ENCODE results near the gene C3orf18.

C3orf18 gene

GRCh38 chr3:50609763-50610085 is 42.2 kb upstream of the C3orf18 start:
- Histone ChIP-seq H3K4me3 (ENCODE audit: low read depth, low read length) (no peak overlapping the region), H3K9me3 (ENCODE audit: control insufficient read depth, insufficient read depth, low read length) (no peaks in the 10 kb centered on the region), H3K27ac (ENCODE audit: low read depth, low read length) (no peak overlapping the region), H3K36me3 (ENCODE audit: control insufficient read depth, insufficient read depth, low read length) (no peaks in the 10 kb centered on the region), H3K4me1 (ENCODE audit: control insufficient read depth, insufficient read depth, low read length) (peaks cover 4% of the 10 kb centered on the region; the same call in 1 of the 2 replicates), H3K9ac (ENCODE audit: low read depth, low read length) (no peak overlapping the region), H3K27me3 (ENCODE audit: control insufficient read depth, insufficient read depth, low read length) (peaks cover 36% of the 10 kb centered on the region)

GRCh38 chr3:50609071-50609762 is 41.7 kb upstream of the C3orf18 start:
- Histone ChIP-seq H3K9me3 (ENCODE audit: control insufficient read depth, insufficient read depth, low read length) (no peaks in the 10 kb centered on the region), H3K4me1 (ENCODE audit: control insufficient read depth, insufficient read depth, low read length) (peaks cover 4% of the 10 kb centered on the region; the same call in 1 of the 2 replicates), H3K27ac (ENCODE audit: low read depth, low read length) (no peak overlapping the region), H3K9ac (ENCODE audit: low read depth, low read length) (no peak overlapping the region), H3K36me3 (ENCODE audit: control insufficient read depth, insufficient read depth, low read length) (no peaks in the 10 kb centered on the region), H3K4me3 (ENCODE audit: low read depth, low read length) (no peak overlapping the region), H3K27me3 (ENCODE audit: control insufficient read depth, insufficient read depth, low read length) (peaks cover 36% of the 10 kb centered on the region)

- no peak overlapping the region for H3K27ac ChIP-seq (ENCODE audit: low read depth, low read length)
- H3K36me3 ChIP-seq (ENCODE audit: control insufficient read depth, insufficient read depth, low read length) = no peaks in the 10 kb centered on the region
Measured at GRCh38 chr3:50608278-50608677, 40.7 kb upstream of the C3orf18 start.

GRCh38 chr3:50607271-50608091 is 39.9 kb upstream of the C3orf18 start:
- Histone ChIP-seq H3K9ac (ENCODE audit: low read depth, low read length) (no peak overlapping the region), H3K4me3 (ENCODE audit: low read depth, low read length) (no peak overlapping the region), H3K27me3 (ENCODE audit: control insufficient read depth, insufficient read depth, low read length) (peaks cover 20% of the 10 kb centered on the region), H3K36me3 (ENCODE audit: control insufficient read depth, insufficient read depth, low read length) (no peaks in the 10 kb centered on the region), H3K9me3 (ENCODE audit: control insufficient read depth, insufficient read depth, low read length) (no peaks in the 10 kb centered on the region), H3K4me1 (ENCODE audit: control insufficient read depth, insufficient read depth, low read length) (peaks cover 4% of the 10 kb centered on the region; the same call in 1 of the 2 replicates), H3K27ac (ENCODE audit: low read depth, low read length) (no peak overlapping the region)

More at GRCh38 chr3:50608278-50608677, 40.7 kb upstream of the C3orf18 start:
- H3K27me3 ChIP-seq (ENCODE audit: control insufficient read depth, insufficient read depth, low read length) = peaks cover 28% of the 10 kb centered on the region
- no peaks in the 10 kb centered on the region for H3K9me3 ChIP-seq (ENCODE audit: control insufficient read depth, insufficient read depth, low read length)
- H3K9ac ChIP-seq (ENCODE audit: low read depth, low read length) = no peak overlapping the region
- no peak overlapping the region for H3K4me3 ChIP-seq (ENCODE audit: low read depth, low read length)
- peaks cover 4% of the 10 kb centered on the region; the same call in 1 of the 2 replicates for H3K4me1 ChIP-seq (ENCODE audit: control insufficient read depth, insufficient read depth, low read length)

- H3K4me3 ChIP-seq (ENCODE audit: low read depth, low read length) = no peak overlapping the region
- no peak overlapping the region for H3K27ac ChIP-seq (ENCODE audit: low read depth, low read length)
- H3K4me1 ChIP-seq (ENCODE audit: control insufficient read depth, insufficient read depth, low read length) = peaks cover 4% of the 10 kb centered on the region; the same call in 1 of the 2 replicates
- no peak overlapping the region for H3K9ac ChIP-seq (ENCODE audit: low read depth, low read length)
- no peaks in the 10 kb centered on the region for H3K36me3 ChIP-seq (ENCODE audit: control insufficient read depth, insufficient read depth, low read length)
- H3K9me3 ChIP-seq (ENCODE audit: control insufficient read depth, insufficient read depth, low read length) = no peaks in the 10 kb centered on the region
- peaks cover 15% of the 10 kb centered on the region for H3K27me3 ChIP-seq (ENCODE audit: control insufficient read depth, insufficient read depth, low read length)
Measured at GRCh38 chr3:50606596-50606995, 39.0 kb upstream of the C3orf18 start.

- H3K36me3 ChIP-seq (ENCODE audit: control insufficient read depth, insufficient read depth, low read length) = no peaks in the 10 kb centered on the region
- peaks cover under 1% of the 10 kb centered on the region; the same call in 1 of the 2 replicates for H3K4me1 ChIP-seq (ENCODE audit: control insufficient read depth, insufficient read depth, low read length)
- H3K4me3 ChIP-seq (ENCODE audit: low read depth, low read length) = no peak overlapping the region
- no peak overlapping the region for H3K27ac ChIP-seq (ENCODE audit: low read depth, low read length)
- no peak overlapping the region for H3K9ac ChIP-seq (ENCODE audit: low read depth, low read length)
- no peaks in the 10 kb centered on the region for H3K9me3 ChIP-seq (ENCODE audit: control insufficient read depth, insufficient read depth, low read length)
- peaks cover 10% of the 10 kb centered on the region for H3K27me3 ChIP-seq (ENCODE audit: control insufficient read depth, insufficient read depth, low read length)
Measured at GRCh38 chr3:50605901-50606326, 38.4 kb upstream of the C3orf18 start.

- Histone ChIP-seq H3K27ac (ENCODE audit: low read depth, low read length) (no peak overlapping the region), H3K9ac (ENCODE audit: low read depth, low read length) (no peak overlapping the region), H3K36me3 (ENCODE audit: control insufficient read depth, insufficient read depth, low read length) (no peaks in the 10 kb centered on the region), H3K9me3 (ENCODE audit: control insufficient read depth, insufficient read depth, low read length) (no peaks in the 10 kb centered on the region), H3K4me1 (ENCODE audit: control insufficient read depth, insufficient read depth, low read length) (no peaks in the 10 kb centered on the region), H3K27me3 (ENCODE audit: control insufficient read depth, insufficient read depth, low read length) (no peaks in the 10 kb centered on the region), H3K4me3 (ENCODE audit: low read depth, low read length) (no peak overlapping the region)
Measured at GRCh38 chr3:50604628-50605588, 37.4 kb upstream of the C3orf18 start.

- Histone ChIP-seq H3K27ac (ENCODE audit: low read depth, low read length) (no peak overlapping the region), H3K36me3 (ENCODE audit: control insufficient read depth, insufficient read depth, low read length) (no peaks in the 10 kb centered on the region), H3K9ac (ENCODE audit: low read depth, low read length) (no peak overlapping the region), H3K9me3 (ENCODE audit: control insufficient read depth, insufficient read depth, low read length) (no peaks in the 10 kb centered on the region), H3K27me3 (ENCODE audit: control insufficient read depth, insufficient read depth, low read length) (no peaks in the 10 kb centered on the region), H3K4me3 (ENCODE audit: low read depth, low read length) (no peak overlapping the region), H3K4me1 (ENCODE audit: control insufficient read depth, insufficient read depth, low read length) (no peaks in the 10 kb centered on the region)
Measured at GRCh38 chr3:50604110-50604621, 36.6 kb upstream of the C3orf18 start.

- no peak overlapping the region for H3K9ac ChIP-seq (ENCODE audit: low read depth, low read length)
- no peak overlapping the region for H3K27ac ChIP-seq (ENCODE audit: low read depth, low read length)
- H3K4me1 ChIP-seq (ENCODE audit: control insufficient read depth, insufficient read depth, low read length) = no peaks in the 10 kb centered on the region
Measured at GRCh38 chr3:50603261-50604109, 35.9 kb upstream of the C3orf18 start.

More at GRCh38 chr3:50603261-50604109, 35.9 kb upstream of the C3orf18 start:
- H3K27me3 ChIP-seq (ENCODE audit: control insufficient read depth, insufficient read depth, low read length) = no peaks in the 10 kb centered on the region
- H3K9me3 ChIP-seq (ENCODE audit: control insufficient read depth, insufficient read depth, low read length) = no peaks in the 10 kb centered on the region
- no peaks in the 10 kb centered on the region for H3K36me3 ChIP-seq (ENCODE audit: control insufficient read depth, insufficient read depth, low read length)
- H3K4me3 ChIP-seq (ENCODE audit: low read depth, low read length) = no peak overlapping the region
